HepG2 (cell line): ENCODE results near the gene ZNF90. TPM values are rescaled to one million over a fixed set of nuclear protein-coding genes. Genes with fewer than 3 reads are reported as not detected.

Experiments used
- ATAC-seq: fragments of 200-7000 bp; cut with Tn5 transposase; 3 replicates; pipeline ENCODE4 v1.9.1; 2020; ENCODE audit warnings: mild to moderate bottlenecking, moderate library complexity
- BruUV-seq: library from RNA; stranded (reverse); fragments of 400-500 nt; replicated peaks from 2 replicates; lab custom pipeline; 2021; lab: Mats Ljungman, UMichigan
- CTCF ChIA-PET: fragments of 300-600 bp; formaldehyde crosslinking; extraction: SDS; loops from one replicate; lab custom pipeline; 2021; ENCODE audit warnings: low total read pairs, inconsistent platforms, low intra/inter-chr PET ratio; lab: Yijun Ruan, JAX
- POLR2A ChIA-PET: fragments of 350-600 bp; sonication (Branson Sonifier 250); formaldehyde crosslinking; loops from one replicate; lab custom pipeline; 2020; ENCODE audit warnings: antibody characterized with exemption, inconsistent platforms; lab: Yijun Ruan, JAX
- DNase-seq: peaks from one replicate; pipeline ENCODE4 v3.0.0-alpha.2; 2015; ENCODE audit warnings: low spot score
- FAIRE-seq: peaks from 3 replicates; lab custom pipeline; 2011; peaks lifted over from hg19 to GRCh38; lab: Jason Lieb, UNC
- H2AFZ ChIP-seq: one replicate; pipeline ENCODE4 v1.6.1; 2011; ENCODE audit warnings: low read length, inconsistent platforms
- H3K27ac ChIP-seq: fragments of 300-600 bp; 3 replicates; pipeline ENCODE4 v1.8.0; 2011; ENCODE audit warnings: mixed run types, mild to moderate bottlenecking, mixed read lengths, low read length, inconsistent platforms; ENCODE audit not compliant: insufficient read depth; ENCODE audit errors: extremely low read length
- H3K27me3 ChIP-seq, 2 experiments: fragments of 200-600 bp in 1 of 2; 2 replicates in 1 of 2; 3 replicates in 1 of 2; pipeline versions ENCODE4 v1.6.0 to v1.8.0; 2011; ENCODE audit warnings: low read length in 2 of 2, mild to moderate bottlenecking in 2 of 2, moderate library complexity in 2 of 2, inconsistent platforms in 1 of 2; ENCODE audit not compliant: insufficient read depth in 2 of 2, control insufficient read depth in 1 of 2
- H3K36me3 ChIP-seq, 2 experiments: fragments of 200-600 bp in 1 of 2; replicated peaks in 1 of 2; 2 replicates in 1 of 2; 3 replicates in 1 of 2; pipeline versions ENCODE4 v1.5.1 to v1.8.0; 2011; ENCODE audit warnings: low read length in 2 of 2, inconsistent platforms in 1 of 2; ENCODE audit not compliant: insufficient read depth in 2 of 2, control insufficient read depth in 1 of 2
- H3K4me1 ChIP-seq: 2 replicates; pipeline ENCODE4 v1.5.1; 2012; ENCODE audit warnings: low read length, inconsistent platforms; ENCODE audit not compliant: insufficient read depth
- H3K4me2 ChIP-seq: 2 replicates; pipeline ENCODE4 v1.6.0; 2011; ENCODE audit warnings: low read depth, low read length, inconsistent platforms
- H3K4me3 ChIP-seq, 3 experiments: fragments of 200-600 bp in 1 of 3; sonication (generic), shearing (Covaris generic) in 1 of 3; replicated peaks in 1 of 3; 2 replicates each; pipeline ENCODE4 v1.5.1; 2011 to 2016; ENCODE audit warnings: low read length in 3 of 3, inconsistent platforms in 2 of 3, low read depth in 2 of 3, mild to moderate bottlenecking in 2 of 3, control low read depth in 1 of 3, mixed read lengths in 1 of 3; ENCODE audit not compliant: insufficient read depth in 1 of 3
- H3K79me2 ChIP-seq: one replicate; pipeline ENCODE4 v1.6.1; 2011; ENCODE audit warnings: low read length, inconsistent platforms; ENCODE audit not compliant: insufficient read depth
- H3K9ac ChIP-seq: 2 replicates; pipeline ENCODE4 v1.6.0; 2011; ENCODE audit warnings: mild to moderate bottlenecking, low read depth, low read length, inconsistent platforms; ENCODE audit not compliant: insufficient read depth
- H3K9me3 ChIP-seq: 2 replicates; pipeline ENCODE4 v1.5.1; 2012; ENCODE audit warnings: mild to moderate bottlenecking, low read length
- H4K20me1 ChIP-seq: 2 replicates; pipeline ENCODE4 v1.6.0; 2011; ENCODE audit warnings: inconsistent platforms, mild to moderate bottlenecking, low read length, moderate library complexity; ENCODE audit not compliant: insufficient read depth
- CEBPZ ChIP-seq: IDR thresholded peaks from 2 replicates; pipeline ENCODE4 v1.6.1; 2012; ENCODE audit warnings: low read length, improper control_type of control experiment
- CHD2 ChIP-seq: IDR thresholded peaks from 2 replicates; pipeline ENCODE4 v1.6.1; 2011; ENCODE audit warnings: low read depth, low read length, improper control_type of control experiment
- FOXA3 ChIP-seq: IDR thresholded peaks from 2 replicates; pipeline ENCODE4 v1.6.1; 2016; ENCODE audit warnings: missing genetic modification reagents, missing compliant biosample characterization
- RFXAP ChIP-seq: sonication (generic); formaldehyde crosslinking; IDR thresholded peaks from 2 replicates; pipeline ENCODE4 v1.4.0; 2020; ENCODE audit warnings: missing genetic modification reagents, borderline replicate concordance
- SNAPC5 ChIP-seq: sonication (generic); formaldehyde crosslinking; IDR thresholded peaks from 2 replicates; pipeline ENCODE4 v1.8.1; 2023; ENCODE audit warnings: mild to moderate bottlenecking, missing genetic modification reagents, borderline replicate concordance
- ZFP37 ChIP-seq: sonication (generic); formaldehyde crosslinking; IDR thresholded peaks from 2 replicates; pipeline ENCODE4 v1.4.0; 2020; ENCODE audit warnings: missing genetic modification reagents, borderline replicate concordance
- ZNF12 ChIP-seq: sonication (generic); formaldehyde crosslinking; IDR thresholded peaks from 2 replicates; pipeline ENCODE4 v1.5.0; 2020; ENCODE audit warnings: missing genetic modification reagents
- ZNF253 ChIP-seq: sonication (generic); formaldehyde crosslinking; IDR thresholded peaks from 2 replicates; pipeline ENCODE4 v1.8.0; 2022; ENCODE audit warnings: mild to moderate bottlenecking, missing genetic modification reagents, borderline replicate concordance
- ZNF446 ChIP-seq: sonication (generic); formaldehyde crosslinking; IDR thresholded peaks from 2 replicates; pipeline ENCODE4 v1.5.0; 2020; ENCODE audit warnings: mild to moderate bottlenecking, missing genetic modification reagents
- whole genome bisulfite sequencing: methylation state at CpG from one replicate; pipeline ENCODE4 v1.1.6; 2017; ENCODE audit warnings: low lambda C conversion rate; 5-methylcytosine and 5-hydroxymethylcytosine counted together
- in situ Hi-C: cut with HindIII; loops from 2 replicates; pipeline ENCODE4 v1.10.0; 2017; ENCODE audit warnings: low pct_unique_long_range_greater_than_20kb; ENCODE audit not compliant: extremely low pct_ligation_motif_present
- intact Hi-C: fragments of 100-400 bp; cut with micrococcal nuclease; formaldehyde crosslinking; loops from one replicate; pipeline ENCODE4 v1.10.0; 2022; ENCODE audit not compliant: unreplicated experiment
- polyA plus RNA-seq, 8 experiments: library from polyadenylated mRNA; depleted of rRNA in 3 of 8; stranded (reverse) in 7 of 8; unstranded in 1 of 8; fragments of >200 nt; fragmentation: Illumina TruSeq in 4 of 8; extraction: Trizol in 4 of 8; gene quantifications; 2 replicates each; pipeline versions ENCODE4 v1.2.1 to v1.2.3, GENCODE V29; 2011 to 2016; ENCODE audit warnings: low read depth in 4 of 8, missing spikeins in 1 of 8, mixed read lengths in 1 of 8; ENCODE audit not compliant: insufficient read depth in 1 of 8
- total RNA-seq, 5 experiments: library from RNA; depleted of rRNA; stranded (reverse); fragments of >200 nt; fragmentation: Illumina TruSeq; extraction: Trizol; gene quantifications; 2 replicates each; pipeline ENCODE4 v1.2.3, GENCODE V29; 2016; ENCODE audit warnings: low read depth in 1 of 5
- TF ChIP-seq, protein P1 (sequence below): sonication (generic); formaldehyde crosslinking; IDR thresholded peaks from 2 replicates; pipeline ENCODE4 v1.8.0; 2022; ENCODE audit warnings: missing genetic modification reagents, mild to moderate bottlenecking, moderate library complexity, borderline replicate concordance

ZNF90 gene
- total and polyA plus RNA-seq, 2 of the 13 experiments (the other 11 are each of a cell fraction or from before 2014, with no cell fraction given) = 2.1 to 3.8 TPM

DNA sequence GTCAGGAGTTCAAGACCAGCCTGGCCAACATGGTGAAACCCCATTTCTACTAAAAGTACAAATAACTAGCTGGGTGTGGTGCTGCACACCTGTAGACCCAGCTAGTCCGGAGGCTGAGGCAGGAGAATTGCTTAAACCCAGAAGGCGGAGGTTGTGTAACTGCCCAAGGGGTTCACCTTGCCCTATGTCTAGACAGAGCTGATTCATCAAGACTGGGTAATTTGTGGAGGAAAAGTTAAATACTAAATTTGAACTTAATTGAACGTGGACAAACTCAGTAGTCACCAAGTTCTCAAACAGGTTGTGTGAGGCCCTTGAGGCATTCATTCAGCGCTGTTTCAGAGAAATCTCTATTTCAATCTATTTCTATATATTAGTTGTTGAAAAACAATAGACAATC, 75.5 kb downstream of the ZNF90 start:
- POLR2A ChIA-PET = no interaction called here
- H3K9ac ChIP-seq = no peak overlapping the region
- no peaks in the 10 kb centered on the region for H3K27me3 ChIP-seq
- H3K9me3 ChIP-seq = peaks cover 19% of the 10 kb centered on the region; the same call in 1 of the 2 replicates
- H3K27ac ChIP-seq = no peak overlapping the region
- in situ Hi-C loops = no loop called here
- TF ChIP-seq SNAPC5 (CRISPR knock-in tag) = no peak
- TF ChIP-seq, all 625 proteins: peak for 0
- Histone ChIP-seq H3K4me1 (no peaks in the 10 kb centered on the region), H4K20me1 (no peaks in the 10 kb centered on the region), H3K4me2 (no peak overlapping the region), H2AFZ (no peak overlapping the region), H3K36me3 (no peaks in the 10 kb centered on the region), H3K4me3 (no peak overlapping the region), H3K79me2 (no peaks in the 10 kb centered on the region)
- ATAC-seq = no peak
- no peak for FAIRE-seq
- no TSS peak for BruUV-seq
- 14% methylated on average over 4 of the region's 4 CpGs for WGBS
- CTCF ChIA-PET = no interaction called here
- no peak for DNase-seq
- intact Hi-C loops = no loop called here

GRCh38 chr19:20154636-20155035, 76.8 kb downstream of the ZNF90 start:
- H3K9ac ChIP-seq = no peak overlapping the region
- no peaks in the 10 kb centered on the region for H3K36me3 ChIP-seq
- no peak overlapping the region for H2AFZ ChIP-seq
- in situ Hi-C loops (no loop called here), intact Hi-C loops (no loop called here)
- WGBS = 0% methylated on average over 4 of the region's 4 CpGs
- no peaks in the 10 kb centered on the region for H3K4me1 ChIP-seq
- no peaks in the 10 kb centered on the region for H3K79me2 ChIP-seq
- H3K9me3 ChIP-seq = peaks cover 19% of the 10 kb centered on the region; the same call in 1 of the 2 replicates
- no peak overlapping the region for H3K4me3 ChIP-seq
- H3K27me3 ChIP-seq = no peaks in the 10 kb centered on the region
- no peaks in the 10 kb centered on the region for H4K20me1 ChIP-seq
- no TSS peak for BruUV-seq
- POLR2A ChIA-PET = no interaction called here
- no peak for DNase-seq
- ATAC-seq = no peak
- no peak overlapping the region for H3K4me2 ChIP-seq
- FAIRE-seq = no peak
- CTCF ChIA-PET = no interaction called here
- no peak overlapping the region for H3K27ac ChIP-seq
- TF ChIP-seq CEBPZ (no peak), ZNF12 (no peak), ZNF446 (CRISPR knock-in tag) (no peak), RFXAP (no peak), CHD2 (no peak), ZNF253 (CRISPR knock-in tag) (no peak), FOXA3 (CRISPR knock-in tag) (no peak), ZFP37 (CRISPR knock-in tag) (no peak)
- TF ChIP-seq, protein P1, sequence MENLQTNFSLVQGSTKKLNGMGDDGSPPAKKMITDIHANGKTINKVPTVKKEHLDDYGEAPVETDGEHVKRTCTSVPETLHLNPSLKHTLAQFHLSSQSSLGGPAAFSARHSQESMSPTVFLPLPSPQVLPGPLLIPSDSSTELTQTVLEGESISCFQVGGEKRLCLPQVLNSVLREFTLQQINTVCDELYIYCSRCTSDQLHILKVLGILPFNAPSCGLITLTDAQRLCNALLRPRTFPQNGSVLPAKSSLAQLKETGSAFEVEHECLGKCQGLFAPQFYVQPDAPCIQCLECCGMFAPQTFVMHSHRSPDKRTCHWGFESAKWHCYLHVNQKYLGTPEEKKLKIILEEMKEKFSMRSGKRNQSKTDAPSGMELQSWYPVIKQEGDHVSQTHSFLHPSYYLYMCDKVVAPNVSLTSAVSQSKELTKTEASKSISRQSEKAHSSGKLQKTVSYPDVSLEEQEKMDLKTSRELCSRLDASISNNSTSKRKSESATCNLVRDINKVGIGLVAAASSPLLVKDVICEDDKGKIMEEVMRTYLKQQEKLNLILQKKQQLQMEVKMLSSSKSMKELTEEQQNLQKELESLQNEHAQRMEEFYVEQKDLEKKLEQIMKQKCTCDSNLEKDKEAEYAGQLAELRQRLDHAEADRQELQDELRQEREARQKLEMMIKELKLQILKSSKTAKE = no peak
